ENCODE results near the gene MORN1.

The MORN1 gene

DNA sequence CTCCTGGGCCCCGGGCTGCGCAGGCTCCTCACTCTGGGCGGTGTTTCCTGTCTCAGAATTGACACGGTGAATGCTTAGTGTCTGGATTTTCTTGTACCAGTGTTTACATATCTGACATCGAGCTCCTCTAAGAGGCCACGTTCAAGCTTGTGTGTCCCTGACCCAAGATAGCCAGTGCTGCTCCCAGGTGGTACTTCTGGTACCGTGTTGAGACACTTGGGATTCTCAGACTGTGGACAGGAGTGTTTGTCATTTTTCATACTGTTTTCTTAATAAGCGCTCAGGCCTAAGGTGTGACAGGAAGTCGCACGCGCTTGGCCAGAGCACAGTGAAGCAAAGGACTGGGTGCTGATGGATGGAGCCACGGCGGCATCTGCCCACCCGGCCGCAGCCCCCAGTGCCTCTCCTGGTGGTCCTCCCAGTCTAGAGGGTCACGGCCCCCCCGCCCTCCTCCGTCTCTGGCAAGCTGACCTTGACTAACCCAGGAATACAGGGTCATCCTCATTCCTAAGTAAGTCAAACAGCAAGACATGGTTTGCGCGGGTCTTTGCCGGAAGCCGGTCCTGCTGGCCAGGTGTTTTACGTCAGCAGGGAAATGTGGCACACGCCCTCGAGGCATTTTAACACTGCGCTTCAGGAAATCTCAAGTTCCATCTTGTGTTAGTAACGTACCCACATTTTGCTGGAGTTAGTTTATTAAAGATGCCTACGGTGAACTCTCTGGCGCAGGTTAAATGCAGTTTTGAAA, 13.0 kb upstream of the MORN1 start:
- no peak for DNase-seq (ENCODE audit: low read depth)

DNA sequence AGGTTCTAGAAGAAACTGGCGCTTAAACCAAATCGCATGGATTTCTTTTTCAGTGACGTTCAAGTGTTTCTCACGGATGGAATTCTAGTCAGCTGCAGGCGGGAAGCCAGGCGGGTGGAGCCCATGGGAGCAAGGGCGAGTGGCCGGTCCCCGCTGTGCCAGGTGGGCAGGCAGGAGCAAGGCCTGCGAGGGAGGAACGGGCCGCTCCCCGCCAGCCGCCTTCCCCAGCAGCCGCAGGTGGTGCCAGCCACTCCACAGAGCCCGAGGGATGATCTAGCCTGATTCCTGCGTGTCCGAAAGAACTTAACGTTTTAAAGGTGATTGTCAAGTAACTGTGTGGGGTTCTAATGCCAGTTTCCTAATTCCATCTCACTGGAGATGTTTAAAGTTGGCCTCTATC, 11.9 kb upstream of the MORN1 start:
- no peak for DNase-seq (ENCODE audit: low read depth)

DNA sequence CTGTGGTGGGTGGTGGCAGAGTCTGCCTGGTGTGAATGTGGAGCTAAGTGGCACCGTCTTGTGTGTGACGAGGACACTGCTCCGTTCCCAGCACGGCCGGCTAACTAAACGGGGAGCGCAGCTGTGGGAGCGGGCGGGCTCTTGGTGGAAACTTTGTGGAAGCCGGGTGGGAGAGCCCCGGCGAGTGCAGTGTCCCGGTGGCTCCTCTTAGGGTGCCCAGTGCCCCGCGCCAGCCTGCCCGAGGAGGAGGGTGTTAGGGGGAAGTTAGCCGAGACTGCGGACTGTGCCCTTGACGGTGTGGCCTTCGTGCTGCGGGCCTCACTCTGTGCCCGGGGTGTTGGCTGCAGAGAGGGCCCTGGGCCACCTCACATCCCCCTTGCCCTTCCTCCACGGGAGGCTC, 11.1 kb upstream of the MORN1 start:
- DNase-seq (ENCODE audit: low read depth) = no peak

DNA sequence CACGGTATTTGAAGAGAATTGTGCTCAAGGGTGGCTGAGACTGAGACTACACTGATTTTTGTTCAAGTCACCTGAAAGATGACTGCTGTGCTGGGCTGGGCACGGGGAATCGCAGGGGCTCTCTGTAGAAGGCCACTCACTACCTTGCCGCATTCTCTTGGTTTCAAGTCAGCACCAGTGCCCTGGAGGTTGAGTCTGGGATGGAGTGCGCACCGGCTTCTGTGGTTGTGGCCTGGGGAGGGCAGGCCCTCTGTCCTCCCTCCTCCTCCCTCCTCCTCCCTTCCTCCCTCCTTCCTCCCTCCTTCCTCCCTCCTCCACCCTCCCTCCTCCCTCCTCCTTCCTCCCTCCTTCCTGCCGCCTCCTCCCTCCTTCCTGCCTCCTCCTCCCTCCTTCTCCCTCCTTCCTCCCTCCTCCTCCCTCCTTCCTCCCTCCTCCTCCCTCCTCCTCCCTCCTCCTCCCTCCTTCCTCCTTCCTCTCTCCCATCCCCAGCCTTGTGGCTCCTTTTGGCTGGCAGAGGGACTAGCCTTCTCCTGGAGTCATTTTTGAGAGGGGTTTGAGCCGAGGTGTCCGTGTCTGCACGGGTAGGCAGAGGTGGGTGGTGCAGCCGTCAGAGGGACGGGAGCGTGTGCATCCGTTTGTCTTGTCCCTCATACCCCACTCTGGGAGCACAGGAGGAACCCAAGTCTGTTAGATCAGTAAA, 9.7 kb upstream of the MORN1 start:
- DNase-seq (ENCODE audit: low read depth) = no peak

DNA sequence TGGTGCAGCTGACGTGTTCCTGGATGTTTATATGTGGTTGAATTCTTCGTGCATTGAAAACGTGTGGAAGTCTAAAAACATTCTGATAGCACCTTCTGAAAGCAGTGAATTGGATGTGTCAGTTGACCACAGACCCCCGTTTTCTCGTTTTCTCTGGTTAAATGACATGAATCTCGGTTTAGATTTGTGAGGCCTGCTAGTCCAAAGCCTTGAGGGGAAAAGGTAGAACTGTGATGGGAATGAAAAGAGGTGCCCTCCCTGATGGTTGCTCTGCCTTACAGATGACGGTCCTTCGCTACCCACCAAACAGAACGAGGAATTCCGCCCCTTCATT, 9.2 kb upstream of the MORN1 start:
- no peak for DNase-seq (ENCODE audit: low read depth)

DNA sequence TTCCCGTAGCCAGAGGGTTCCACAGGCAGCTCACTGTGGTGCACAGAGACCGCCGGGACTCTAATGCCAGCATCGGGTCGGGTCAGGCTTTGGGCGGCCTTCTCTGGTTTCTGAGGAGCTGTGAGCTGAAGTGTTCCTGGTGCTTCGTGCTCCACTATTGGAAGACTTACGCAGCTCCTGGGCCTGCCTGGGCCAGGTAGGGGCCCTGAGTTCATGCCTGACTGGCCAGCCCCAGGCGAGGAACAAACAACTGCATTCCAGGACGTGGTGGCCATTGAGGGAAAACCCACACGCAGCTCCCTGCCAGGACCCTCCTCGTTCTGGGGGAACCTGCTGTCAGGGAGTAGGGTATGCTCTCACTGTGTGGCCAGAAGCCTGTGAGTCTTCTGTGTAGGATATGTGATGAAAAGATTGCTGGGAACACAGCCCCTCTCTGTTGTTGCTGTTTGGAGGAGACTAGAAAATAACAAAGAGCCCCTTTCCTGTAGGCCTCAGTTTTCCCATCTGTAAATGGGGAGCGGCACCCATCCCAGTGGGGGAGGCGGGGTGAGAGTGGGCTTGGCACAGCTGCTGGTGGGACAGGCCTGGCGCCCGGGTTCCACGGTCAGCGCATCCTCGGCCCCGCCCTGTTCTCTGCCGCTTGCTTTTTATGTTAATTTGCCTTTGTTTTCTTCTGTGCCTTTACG, 8.7 kb upstream of the MORN1 start:
- DNase-seq (ENCODE audit: low read depth) = no peak

DNA sequence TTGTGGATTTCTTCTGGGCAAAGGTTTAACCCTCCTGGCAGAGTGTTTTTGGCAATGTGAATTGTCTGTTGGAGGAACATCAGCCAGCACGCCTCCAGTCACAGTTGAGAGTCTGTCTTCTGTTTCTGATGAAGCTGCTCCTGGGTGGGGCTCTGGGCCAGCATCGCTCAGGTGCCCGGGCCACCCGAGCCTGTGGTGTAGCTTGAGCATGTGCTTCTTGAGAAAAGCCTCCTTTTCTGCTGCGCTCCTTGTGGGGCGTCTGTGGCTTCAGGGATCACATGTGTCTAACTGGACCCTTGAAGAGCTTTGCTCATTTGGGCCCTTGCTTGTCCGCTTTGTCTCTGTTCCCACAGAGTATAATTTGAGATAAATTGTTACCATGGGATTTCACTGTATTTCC, 7.5 kb upstream of the MORN1 start:
- no peak for DNase-seq (ENCODE audit: low read depth)

DNA sequence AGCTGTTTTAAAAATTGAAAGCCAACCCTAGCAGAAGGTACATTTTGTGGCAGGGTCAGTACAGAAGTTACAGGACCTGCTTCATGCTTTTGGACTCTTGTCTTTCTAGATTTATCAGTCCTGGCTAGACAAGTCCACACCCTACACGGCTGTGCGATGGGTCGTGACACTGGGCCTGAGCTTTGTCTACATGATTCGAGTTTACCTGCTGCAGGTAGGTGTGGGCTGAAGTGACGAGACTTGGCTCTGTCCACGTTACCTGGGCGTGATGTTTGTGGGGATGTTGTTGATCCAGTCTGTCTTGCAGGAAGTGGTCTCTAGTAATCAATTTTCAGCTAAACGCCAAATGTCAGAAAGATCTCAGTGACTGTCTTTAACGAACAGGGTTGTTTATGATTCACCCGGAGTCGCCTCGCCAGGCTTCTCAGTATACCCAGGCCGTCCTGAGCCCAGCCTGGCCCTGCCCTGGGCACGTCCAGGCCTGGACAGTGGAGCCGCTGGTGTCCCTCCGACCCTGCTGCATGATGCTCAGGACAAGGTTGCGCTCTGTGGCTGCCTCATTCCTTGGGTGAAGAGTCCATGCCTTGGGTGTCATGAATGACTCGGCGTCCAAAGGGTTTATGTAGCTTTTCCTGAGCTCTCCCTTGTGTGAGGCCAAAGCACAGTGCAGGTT, 5.8 kb upstream of the MORN1 start:
- DNase-seq (ENCODE audit: low read depth) = no peak

DNA sequence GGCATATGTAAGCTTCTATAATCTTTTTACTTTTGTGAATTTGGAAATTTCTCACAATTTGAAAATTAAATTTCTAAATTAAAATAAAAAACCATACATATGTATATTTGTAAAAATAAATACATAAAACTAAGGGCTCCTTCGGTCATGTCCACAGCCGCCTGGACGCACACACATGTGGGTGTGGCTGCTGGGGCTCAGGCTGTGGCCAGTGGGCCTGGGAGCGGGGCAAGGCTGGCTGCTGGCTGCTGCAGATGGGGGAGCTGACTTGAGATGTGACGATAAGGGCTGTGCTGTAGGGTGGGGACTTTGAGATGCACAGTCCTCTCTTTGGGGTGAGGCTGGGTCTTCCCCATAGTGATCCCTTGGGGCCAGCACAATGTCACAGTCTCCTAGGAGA, 5.1 kb upstream of the MORN1 start:
- no peak for DNase-seq (ENCODE audit: low read depth)

DNA sequence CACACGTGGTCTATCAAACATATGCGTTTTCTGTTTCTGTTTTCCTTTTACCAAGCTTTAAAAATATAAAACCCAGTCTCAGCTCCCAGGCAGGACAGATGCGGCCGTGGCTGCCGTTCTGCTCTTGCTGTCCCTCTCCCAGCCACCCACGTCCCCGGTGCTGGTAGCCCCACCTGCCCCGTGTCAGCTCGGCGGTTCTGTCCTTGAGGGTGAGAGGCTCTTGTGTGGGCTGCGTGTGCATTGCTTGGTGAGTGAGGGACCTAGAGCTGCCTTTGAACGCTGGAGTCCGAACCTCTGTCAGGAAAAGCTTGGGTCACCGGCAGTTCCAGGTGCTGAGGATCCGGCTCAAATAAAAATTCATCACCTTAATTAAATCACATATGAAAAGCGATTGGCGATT, 4.7 kb upstream of the MORN1 start:
- no peak for DNase-seq (ENCODE audit: low read depth)

DNA sequence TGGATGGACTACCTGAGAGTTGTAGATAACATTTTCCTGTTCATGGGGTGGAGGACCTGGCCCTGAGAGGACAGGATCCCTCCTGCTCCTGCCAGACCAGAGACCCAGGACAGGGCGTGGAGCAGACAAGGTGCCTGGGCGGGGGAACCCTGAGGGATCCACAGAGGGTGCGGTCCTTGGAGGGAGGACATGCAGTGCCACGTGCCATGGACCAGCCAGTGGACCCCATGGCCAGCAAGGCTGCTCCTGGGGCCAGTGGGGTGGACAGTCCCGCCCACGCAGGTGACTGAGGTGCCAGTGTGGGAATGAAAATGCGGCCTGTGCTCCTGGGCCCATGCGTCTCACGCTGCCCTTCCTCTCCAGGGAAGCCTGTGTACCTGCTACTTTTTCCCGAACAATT, 3.9 kb upstream of the MORN1 start:
- no peak for DNase-seq (ENCODE audit: low read depth)

DNA sequence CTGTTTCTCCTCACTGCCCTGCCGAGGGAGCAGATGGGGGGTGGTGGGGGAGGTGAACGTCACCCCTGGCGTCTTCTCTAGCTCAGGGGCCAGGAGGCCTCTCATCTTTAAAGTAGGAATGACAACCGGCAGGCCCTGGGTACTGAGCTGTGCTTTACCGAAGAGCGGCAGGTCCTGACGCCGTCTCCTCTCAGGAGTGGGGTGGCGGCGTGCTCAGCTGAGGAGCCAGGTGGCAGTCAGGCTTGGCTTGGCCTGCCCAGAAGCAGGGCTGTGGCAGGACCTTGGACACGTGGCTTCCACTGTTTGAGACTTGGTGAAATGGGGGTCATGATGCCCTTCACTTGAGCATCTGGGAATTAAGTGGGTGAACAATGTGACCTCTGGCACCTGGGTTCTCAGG, 3.4 kb upstream of the MORN1 start:
- no peak for DNase-seq (ENCODE audit: low read depth)

DNA sequence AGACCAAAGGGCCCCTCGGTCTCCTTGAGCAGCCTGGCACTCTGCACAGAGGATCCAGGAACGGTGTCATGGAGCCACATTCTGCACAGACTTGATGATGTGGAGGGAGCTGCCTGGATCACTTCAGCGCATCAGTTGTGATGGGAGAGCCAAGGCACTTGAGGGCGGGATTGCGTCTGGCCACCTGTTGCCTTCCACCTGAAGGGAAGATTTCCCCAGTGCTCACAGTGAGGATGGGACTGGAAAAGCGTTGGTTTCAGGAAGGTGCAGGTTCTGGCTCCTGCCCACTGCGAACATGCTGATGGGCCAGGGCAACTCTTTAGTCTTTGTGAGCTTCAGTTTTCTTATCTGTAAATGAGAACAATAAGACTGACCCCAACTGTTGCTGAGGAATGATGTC, 2.9 kb upstream of the MORN1 start:
- DNase-seq (ENCODE audit: low read depth) = no peak

DNA sequence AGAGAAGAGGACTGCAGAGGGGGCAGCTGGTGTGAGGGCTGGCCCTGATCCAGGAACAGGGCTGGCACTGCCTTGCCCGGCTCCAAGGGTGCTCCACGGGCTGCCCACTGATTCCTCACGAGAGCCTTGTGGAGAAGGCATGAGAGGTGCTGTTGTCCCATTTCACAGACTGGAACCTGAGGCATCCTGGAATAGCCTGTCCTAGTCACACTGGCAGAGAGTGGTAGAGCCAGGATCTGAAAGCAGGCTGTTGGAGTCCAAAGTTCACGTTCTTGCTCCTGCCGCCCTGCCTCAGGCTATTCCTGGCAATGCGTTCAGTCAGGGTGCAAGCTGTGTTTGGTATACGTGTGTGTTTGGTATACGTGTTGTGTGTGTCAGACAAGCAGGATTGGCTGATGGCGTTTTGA, 2.1 kb upstream of the MORN1 start:
- DNase-seq (ENCODE audit: low read depth) = no peak

DNA sequence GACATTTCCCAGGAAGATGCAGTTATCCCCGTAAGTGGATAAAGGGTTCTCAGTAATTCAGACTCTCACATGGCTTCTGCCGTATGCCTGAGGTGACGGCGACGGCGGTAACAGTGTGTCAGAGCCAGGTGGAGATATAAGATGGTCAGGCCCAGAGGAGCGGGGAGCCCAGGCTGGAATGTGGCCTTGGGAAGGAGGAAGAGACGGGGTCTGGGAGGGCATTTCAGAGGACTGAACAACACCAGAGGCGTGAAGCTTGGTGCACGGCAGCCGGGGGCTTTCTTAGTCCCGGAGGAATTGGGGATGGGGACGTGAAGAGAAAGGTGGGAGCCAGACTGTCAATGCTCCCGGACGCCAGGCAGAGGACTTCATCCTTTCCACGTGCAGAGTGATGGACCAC, 1.3 kb upstream of the MORN1 start:
- DNase-seq (ENCODE audit: low read depth) = no peak

DNA sequence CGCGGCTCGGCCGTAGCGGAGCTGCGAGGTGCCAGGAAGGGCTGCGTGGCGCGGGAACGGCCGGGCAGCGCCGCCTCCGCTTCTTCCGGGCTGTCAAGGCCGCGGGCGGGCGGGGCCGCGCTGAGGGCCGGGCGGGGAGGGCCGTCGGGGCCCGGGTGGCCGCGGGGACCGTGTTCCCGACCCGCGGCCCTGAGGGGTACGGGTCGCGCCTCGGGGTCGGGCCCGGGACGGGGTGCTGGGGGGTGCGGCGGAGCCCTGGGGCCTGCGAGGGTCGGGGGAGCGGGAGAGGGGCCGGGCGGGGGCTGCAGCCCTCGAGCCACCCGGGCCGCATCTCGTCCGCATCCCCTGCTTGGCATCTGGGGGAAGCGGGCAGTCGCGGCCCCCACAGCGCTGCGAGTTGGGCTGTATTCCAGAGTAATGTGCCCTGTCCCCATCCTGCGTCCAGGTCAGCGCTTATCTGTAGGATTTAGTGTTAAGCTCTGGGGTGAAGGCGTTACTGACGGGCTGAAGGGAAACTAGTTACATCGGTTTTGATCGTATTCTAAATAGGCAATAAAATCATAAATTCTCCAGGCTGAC, 666 bp upstream of the MORN1 start:
- DNase-seq (ENCODE audit: low read depth) = no peak

DNA sequence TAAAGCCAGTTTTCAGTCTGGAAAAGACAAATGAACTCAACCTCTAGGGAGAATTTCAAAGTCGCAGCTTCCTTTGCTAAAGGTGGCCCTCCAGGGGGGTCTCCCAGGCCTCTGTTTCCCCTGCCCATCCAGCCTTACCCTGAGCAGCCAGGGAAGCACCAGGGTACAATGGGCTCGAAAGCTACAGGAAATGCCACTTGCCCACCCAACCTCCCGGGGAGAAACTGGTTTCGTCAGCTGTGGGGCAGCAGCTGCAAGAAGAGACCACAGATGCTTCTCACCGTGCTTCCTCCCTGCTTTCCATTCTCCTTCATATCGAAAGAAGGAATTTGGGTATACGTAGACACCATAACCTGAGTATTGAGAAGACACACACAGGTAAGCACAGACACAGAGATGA, 1.7 kb downstream of the MORN1 start:
- DNase-seq (ENCODE audit: low read depth) = no peak

DNA sequence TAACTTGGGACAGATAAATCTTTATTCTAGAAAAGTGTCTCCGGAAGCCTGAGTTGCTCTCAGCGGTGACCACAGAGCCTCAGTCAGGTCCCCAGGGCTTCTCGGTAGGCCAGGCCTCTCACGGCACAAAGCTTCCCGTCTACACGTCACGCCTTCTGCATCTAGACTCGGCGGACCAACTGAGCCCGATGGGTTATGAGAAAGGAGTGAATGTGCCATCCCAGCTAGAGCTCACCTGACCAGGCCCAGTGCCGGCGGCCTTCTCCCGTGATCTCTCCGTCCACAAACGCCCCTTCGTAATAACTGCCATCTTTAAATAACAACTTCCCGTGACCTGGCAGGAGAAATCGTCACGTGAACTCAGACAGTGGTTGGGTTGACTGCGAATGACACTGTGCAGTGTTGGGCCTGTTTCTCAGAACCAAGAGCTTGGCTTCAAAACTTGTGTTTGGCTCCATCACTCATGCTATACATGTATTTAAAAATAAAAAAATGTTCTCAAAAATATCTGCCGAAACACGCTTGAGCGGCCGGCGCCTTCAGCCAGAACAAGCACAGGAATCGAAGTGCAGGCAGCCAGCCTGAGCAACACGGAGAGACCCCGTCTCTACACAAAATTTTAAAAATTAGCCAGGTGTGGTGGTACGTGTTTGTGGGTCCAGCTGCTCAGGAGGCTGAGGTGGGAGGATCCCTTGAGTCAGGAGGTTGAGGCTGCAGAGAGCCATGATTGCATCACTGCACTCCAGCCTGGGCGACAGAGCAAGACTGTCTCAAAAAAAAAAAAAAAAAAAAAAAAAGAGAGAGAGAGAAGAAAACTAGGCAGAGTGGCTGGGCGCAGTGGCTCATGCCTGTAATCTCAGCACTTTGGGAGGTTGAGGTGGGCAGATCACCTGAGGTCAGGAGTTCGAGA, 3.1 kb downstream of the MORN1 start:
- no peak for DNase-seq (ENCODE audit: low read depth)

DNA sequence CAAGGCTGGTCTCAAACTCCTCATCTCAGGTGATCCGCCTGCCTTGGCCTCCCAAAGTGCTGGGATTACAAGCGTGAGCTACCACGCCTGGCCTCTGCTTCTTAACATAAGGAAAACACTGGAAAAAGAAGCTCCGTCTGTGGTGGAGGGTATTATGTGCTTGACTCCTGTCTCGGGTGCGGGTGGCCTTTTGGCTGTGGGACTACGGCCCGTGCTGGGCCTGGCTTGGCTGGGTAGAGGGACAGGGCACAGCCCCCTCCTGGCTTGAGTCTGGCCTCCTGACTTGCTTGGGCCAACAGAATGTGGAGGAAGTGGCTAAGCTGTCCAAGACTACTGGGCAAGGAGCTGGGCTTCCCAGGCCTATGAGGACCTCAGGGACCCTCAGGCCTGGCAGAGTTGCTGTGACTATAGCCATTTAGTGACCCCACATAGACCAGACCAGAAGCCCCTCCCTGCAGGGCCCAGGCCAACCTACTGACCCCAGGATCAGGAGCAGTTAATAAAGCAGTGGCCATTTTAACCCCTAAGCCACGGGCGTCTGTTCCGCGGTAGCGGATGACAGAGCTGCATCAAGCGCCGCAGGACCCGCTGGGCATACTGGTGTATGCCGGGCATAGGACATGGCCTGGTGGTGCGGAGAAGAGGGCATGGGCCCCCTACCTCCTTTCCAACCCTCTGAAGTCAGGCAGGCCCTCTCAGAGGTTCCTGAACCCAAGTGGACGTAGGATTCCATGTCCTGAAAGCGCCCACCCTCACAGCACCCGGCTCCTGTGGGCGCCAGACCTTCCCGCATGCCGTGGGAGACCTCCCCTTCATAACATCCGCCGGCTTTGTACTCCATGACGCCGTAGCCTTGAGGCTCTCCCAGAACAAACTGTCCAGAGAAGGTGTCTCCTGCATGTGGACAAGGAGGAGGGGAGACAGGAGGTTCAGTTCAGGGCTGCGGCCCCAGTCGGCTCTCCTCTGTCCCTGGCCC, 4.4 kb downstream of the MORN1 start:
- DNase-seq (ENCODE audit: low read depth) = no peak

DNA sequence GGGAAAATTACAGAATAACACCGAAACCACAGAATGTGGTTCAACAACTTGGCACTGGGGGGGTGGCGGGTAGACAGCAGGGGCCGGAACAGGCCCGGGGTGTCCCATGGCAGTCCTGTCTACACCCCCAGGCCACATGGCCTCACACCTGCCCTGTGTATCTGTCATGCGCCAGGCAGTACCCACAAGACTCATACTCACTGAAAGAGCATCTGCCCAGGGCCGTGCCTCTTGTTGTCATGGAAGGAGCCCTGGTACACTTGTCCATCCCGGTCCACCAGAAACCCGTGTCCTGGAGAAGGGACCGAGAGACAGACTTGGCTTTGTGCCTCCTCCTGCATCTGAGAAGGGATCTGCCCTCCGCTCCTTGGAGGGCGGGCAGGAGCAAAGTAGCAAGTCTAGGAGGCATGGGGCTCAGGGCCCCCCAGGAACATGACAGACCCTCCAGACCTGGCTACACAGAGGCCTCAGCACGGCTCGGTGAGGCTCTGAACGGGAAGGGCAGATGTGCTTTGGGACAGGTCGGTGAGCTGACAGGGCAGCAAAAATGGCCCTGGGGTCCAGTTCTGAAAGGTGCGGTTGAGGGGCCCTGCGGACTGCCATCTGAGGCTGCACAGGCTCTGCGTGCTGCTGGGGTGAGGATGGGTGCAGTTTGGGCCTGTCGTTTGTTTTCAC, 5.6 kb downstream of the MORN1 start:
- no peak for DNase-seq (ENCODE audit: low read depth)
